Heart right ventricle (tissue), 16 donors: Measurements from ENCODE around the gene PCBP3. TPM values are rescaled to one million over a fixed set of nuclear protein-coding genes. Genes with fewer than 3 reads are reported as not detected.
A peak's percentile ranks its signal among the peaks of the same experiment; 100 is the strongest.
"Not testable (repeated sequence)": the region's sequence is repeated elsewhere in the genome, so short reads cannot be mapped to it uniquely, and the experiment has no call there.

ENCODE experiments used
- ATAC-seq, 8 donors: fragments of 200-7000 bp; cut with Tn5 transposase; one replicate each; pipeline ENCODE4 v1.9.1; 2020; ENCODE audit warnings: mild to moderate bottlenecking in 8 of 8, moderate library complexity in 8 of 8, moderate number of reproducible peaks in 1 of 8
- DNase-seq, 2 donors: peaks; one replicate each; pipeline ENCODE4 v3.0.0-alpha.2; 2020
- H3K27ac ChIP-seq, 10 donors: fragments of 200-600 bp; sonication (generic) in 2 of 10; one replicate each; pipeline versions ENCODE4 v1.5.0 to v1.8.0; 2020 to 2022; ENCODE audit warnings: mild to moderate bottlenecking in 3 of 10
- H3K27me3 ChIP-seq, 7 donors: fragments of 200-600 bp; one replicate each; pipeline ENCODE4 v1.8.0; 2021 to 2022; ENCODE audit warnings: mild to moderate bottlenecking in 2 of 7
- H3K36me3 ChIP-seq, 9 donors: fragments of 200-600 bp; sonication (generic) in 1 of 9; one replicate each; pipeline versions ENCODE4 v1.5.0 to v1.8.0; 2020 to 2022; ENCODE audit warnings: mild to moderate bottlenecking in 2 of 9
- H3K4me1 ChIP-seq, 9 donors: fragments of 200-600 bp; sonication (generic) in 1 of 9; one replicate each; pipeline versions ENCODE4 v1.5.0 to v1.8.0; 2020 to 2022; ENCODE audit warnings: mild to moderate bottlenecking in 4 of 9
- H3K4me3 ChIP-seq, 10 donors: fragments of 200-600 bp; sonication (generic) in 2 of 10; one replicate each; pipeline versions ENCODE4 v1.5.0 to v1.8.0; 2020 to 2022; ENCODE audit warnings: mild to moderate bottlenecking in 7 of 10, moderate library complexity in 2 of 10
- H3K9me3 ChIP-seq, 11 donors: fragments of 200-600 bp in 10 of 11; sonication (generic) in 2 of 11; one replicate each; pipeline versions ENCODE4 v1.5.0 to v1.8.0; 2013 to 2022; ENCODE audit warnings: mild to moderate bottlenecking in 2 of 11, control low read depth in 1 of 11, moderate library complexity in 1 of 11
- WGBS, 2 donors: extraction: QIAGEN DNeasy Blood & Tissue Kit; methylation state at CpG; one replicate each; pipeline ENCODE4 v1.1.7; 2013; ENCODE audit warnings: inconsistent platforms in 1 of 2; 5-methylcytosine and 5-hydroxymethylcytosine counted together
- intact Hi-C, 10 donors: fragments of 100-400 bp; cut with DNase I; formaldehyde crosslinking; loops; one replicate each; pipeline versions ENCODE4 v1.11.1 to v1.14.2; 2022
- polyA plus RNA-seq, 2 donors: library from polyadenylated mRNA; stranded (reverse); fragments of 200-250 nt; gene quantifications; one replicate each; pipeline ENCODE4 v1.2.3, GENCODE V29; 2013
- total RNA-seq, 10 donors: library from RNA; stranded (reverse); fragmentation: NEBNext Ultra II Directional in 3 of 10; extraction: Animal tissue kit (Norgen Biotek cat#: 25700) in 3 of 10; gene quantifications; one replicate each; pipeline versions ENCODE4 v1.2.1 to v1.2.4, GENCODE V29; 2021 to 2023
- TF ChIP-seq, protein P1 (sequence below), 9 donors: fragments of 200-600 bp; sonication (generic) in 2 of 9; IDR thresholded peaks; one replicate each; pipeline versions ENCODE4 v1.5.0 to v1.8.0; 2021 to 2022; ENCODE audit warnings: antibody characterized with exemption in 9 of 9, mild to moderate bottlenecking in 5 of 9, moderate library complexity in 1 of 9
- donor health status: Arrhythmogenic right ventricular cardiomyopathy.
- donor health status: ischemic (EF 13 %, LVEDD 7.1; RV severe dilation, severe dysfunction).
- donor health status: healthy with polysubstance abuse.
- donor health status: DM: no; HTN: yes; CAD: no.
- donor health status: DM: no; HTN: no; CAD: no.
- donor health status: ischemic (EF 25% LVEDD 6.9; RV normal size, moderate dysfunction).
- donor health status: ischemic (EF 25% LVEDD 5.7; RV mildly dilated, moderate dysfunction).
- donor health status: healthy.
- donor health status: DM: yes; HTN: yes; CAD: no.
- donor health status: Ischemic cardiomyopathy.
- donor health status: ischemic (EF 35%, LVEDD 5.7; RV mildly dilated, moderate dysfunction).
- donor health status: nonischemic (EF 11% LVEDD 7.7; RV severe dilation, severe dysfunction).
- donor health status: DM: yes; HTN: yes; CAD: no.
- donor health status: PGD.
- donor health status: ischemic (EF 29% LVEDD 5.4; RV normal size, mild dysfunction).
- donor health status: nonischemic (EF 23%, LVEDD 6.1; RV moderate dilation, normal function).

Gene PCBP3
- total and polyA plus RNA-seq, 12 donors = 0.25 to 11.3 (median 1.2) TPM

GRCh38 chr21:45975020-45975666 lies 331.6 kb downstream of the PCBP3 start:
- Histone ChIP-seq H3K4me1 (peaks cover 21 to 78% (median 63%) of the 10 kb centered on the region in 9 donors), H3K4me3 (peak overlapping the region in 9 of 10 donors; percentile 34 to 62 (median 56)), H3K9me3 (no peaks in the 10 kb centered on the region), H3K27me3 (peaks cover 0 to 54% (median 0%) of the 10 kb centered on the region in 7 donors), H3K27ac (peak overlapping the region; percentile 93 to 99 (median 97)), H3K36me3 (no peaks in the 10 kb centered on the region)
- ATAC-seq (peak in 7 of 8 donors; percentile 4 to 48 (median 23)), DNase-seq (peak; percentile 76 to 77)
- WGBS, 2 donors = 42 to 47% methylated on average over 33 of the region's 33 CpGs
- TF ChIP-seq, protein P1, sequence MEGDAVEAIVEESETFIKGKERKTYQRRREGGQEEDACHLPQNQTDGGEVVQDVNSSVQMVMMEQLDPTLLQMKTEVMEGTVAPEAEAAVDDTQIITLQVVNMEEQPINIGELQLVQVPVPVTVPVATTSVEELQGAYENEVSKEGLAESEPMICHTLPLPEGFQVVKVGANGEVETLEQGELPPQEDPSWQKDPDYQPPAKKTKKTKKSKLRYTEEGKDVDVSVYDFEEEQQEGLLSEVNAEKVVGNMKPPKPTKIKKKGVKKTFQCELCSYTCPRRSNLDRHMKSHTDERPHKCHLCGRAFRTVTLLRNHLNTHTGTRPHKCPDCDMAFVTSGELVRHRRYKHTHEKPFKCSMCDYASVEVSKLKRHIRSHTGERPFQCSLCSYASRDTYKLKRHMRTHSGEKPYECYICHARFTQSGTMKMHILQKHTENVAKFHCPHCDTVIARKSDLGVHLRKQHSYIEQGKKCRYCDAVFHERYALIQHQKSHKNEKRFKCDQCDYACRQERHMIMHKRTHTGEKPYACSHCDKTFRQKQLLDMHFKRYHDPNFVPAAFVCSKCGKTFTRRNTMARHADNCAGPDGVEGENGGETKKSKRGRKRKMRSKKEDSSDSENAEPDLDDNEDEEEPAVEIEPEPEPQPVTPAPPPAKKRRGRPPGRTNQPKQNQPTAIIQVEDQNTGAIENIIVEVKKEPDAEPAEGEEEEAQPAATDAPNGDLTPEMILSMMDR (IDR thresholded peaks at IDR 0.05) = no peak
- intact Hi-C loops = loop anchor here in 3 of 10 donors (10.0 kb wide), 3 partner anchors 120 to 480 kb away; partner anchors contain the start of genes COL6A2 (in 1 of the 3) and DIP2A (in 1 of the 3)

DNA sequence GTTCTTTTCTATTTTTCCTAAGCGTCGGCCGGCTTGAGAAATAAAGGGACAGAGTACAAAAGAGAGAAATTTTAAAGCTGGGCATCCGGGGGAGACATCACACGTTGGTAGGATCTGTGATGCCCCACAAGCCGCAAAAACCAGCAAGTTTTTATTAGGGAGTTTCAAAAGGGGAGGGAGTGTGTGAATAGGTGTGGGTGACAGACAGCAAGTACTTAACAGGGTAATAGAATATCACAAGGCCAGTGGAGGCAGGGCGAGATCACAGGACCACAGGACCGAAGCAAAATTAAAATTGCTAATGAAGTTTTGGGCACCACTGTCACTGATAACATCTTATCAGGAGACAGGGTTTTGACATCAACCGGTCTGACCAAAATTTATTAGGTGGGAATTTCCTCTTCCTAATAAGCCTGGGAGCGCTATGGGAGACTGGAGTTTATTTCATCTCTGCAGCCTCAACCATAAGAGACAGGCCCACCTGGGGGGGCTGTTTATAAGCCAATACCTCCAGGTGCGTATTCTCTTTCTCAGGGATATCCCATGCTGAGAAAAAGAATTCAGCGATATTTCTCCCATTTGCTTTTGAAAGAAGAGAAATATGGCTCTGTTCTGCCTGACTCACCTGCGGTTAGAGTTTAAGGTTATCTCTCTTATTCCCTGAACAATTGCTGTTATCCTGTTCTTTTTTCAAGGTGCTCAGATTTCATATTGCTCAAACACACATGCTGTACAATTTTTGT lies 332.3 kb downstream of the PCBP3 start:
- H3K9me3 ChIP-seq, H3K36me3 ChIP-seq, DNase-seq, ATAC-seq, H3K4me3 ChIP-seq: not testable (repeated sequence)
- 67 to 80% methylated on average over 9 to 13 of the region's 13 CpGs for WGBS, 2 donors
- H3K27me3 ChIP-seq = peaks cover 0 to 54% (median 0%) of the 10 kb centered on the region in 7 donors
- peaks cover 17 to 72% (median 56%) of the 10 kb centered on the region in 9 donors for H3K4me1 ChIP-seq
- H3K27ac ChIP-seq = peak overlapping the region in 9 of 10 donors; percentile 93 to 99 (median 97)
- intact Hi-C loops = loop anchor here in 3 of 10 donors (10.0 kb wide), 3 partner anchors 119 to 479 kb away; partner anchors contain the start of genes COL6A2 (in 1 of the 3) and DIP2A (in 1 of the 3)

DNA sequence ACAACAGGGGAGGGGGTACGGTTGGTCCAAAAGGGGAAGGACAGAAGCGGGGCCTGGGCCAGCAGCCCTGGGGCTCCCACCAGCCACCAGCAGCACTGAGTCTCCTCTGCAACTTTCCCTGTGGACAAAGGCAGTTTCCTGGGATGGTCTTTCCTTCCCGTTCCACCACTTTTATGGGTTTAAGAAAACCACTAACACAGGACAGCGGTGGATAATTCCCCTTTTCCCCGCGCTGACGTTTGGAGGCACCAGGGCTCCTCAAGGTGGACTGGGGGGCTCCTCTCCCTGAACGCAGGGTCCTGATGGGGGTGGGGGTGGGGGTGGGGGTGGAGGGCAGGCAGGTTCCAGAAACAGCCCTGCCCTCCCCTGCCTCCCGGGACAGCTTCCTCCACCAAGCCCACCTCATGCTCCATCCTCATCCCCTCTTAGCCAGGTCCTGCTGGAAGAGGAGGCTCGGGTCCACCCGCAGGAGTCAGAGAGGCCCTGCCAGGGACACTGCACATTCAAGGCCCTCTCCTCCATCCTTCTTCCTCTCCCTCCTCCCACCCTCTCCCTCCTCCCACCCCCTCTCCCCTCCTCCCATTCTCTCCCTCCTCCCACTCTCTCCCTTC lies 333.3 kb downstream of the PCBP3 start:
- DNase-seq = peak in 1 of 2 donors; percentile 11
- no peak for ATAC-seq
- TF ChIP-seq, protein P1 (IDR thresholded peaks at IDR 0.05) = no peak
- Histone ChIP-seq H3K27ac (peak overlapping the region in 9 of 10 donors; percentile 11 to 99 (median 56)), H3K4me3 (no peak overlapping the region), H3K9me3 (no peaks in the 10 kb centered on the region), H3K27me3 (peaks cover 0 to 52% (median 0%) of the 10 kb centered on the region in 7 donors), H3K4me1 (peaks cover 13 to 67% (median 49%) of the 10 kb centered on the region in 9 donors), H3K36me3 (no peaks in the 10 kb centered on the region)
- intact Hi-C loops = loop anchor here in 3 of 10 donors (10.0 kb wide), 3 partner anchors 118 to 478 kb away; partner anchors contain the start of genes COL6A2 (in 1 of the 3) and DIP2A (in 1 of the 3)
- 60 to 68% methylated on average over 9 to 11 of the region's 11 CpGs for WGBS, 2 donors

GRCh38 chr21:45977396-45977795 lies 333.9 kb downstream of the PCBP3 start:
- H3K9me3 ChIP-seq = no peaks in the 10 kb centered on the region
- peaks cover 0 to 52% (median 0%) of the 10 kb centered on the region in 7 donors for H3K27me3 ChIP-seq
- peaks cover 9 to 62% (median 46%) of the 10 kb centered on the region in 9 donors for H3K4me1 ChIP-seq
- peak overlapping the region in 1 of 10 donors; percentile 5 for H3K4me3 ChIP-seq
- ATAC-seq = no peak
- no peaks in the 10 kb centered on the region for H3K36me3 ChIP-seq
- intact Hi-C loops = loop anchor here in 3 of 10 donors (10.0 kb wide), 3 partner anchors 117 to 477 kb away; partner anchors contain the start of genes COL6A2 (in 1 of the 3) and DIP2A (in 1 of the 3)
- TF ChIP-seq, protein P1 (IDR thresholded peaks at IDR 0.05) = no peak
- H3K27ac ChIP-seq = peak overlapping the region in 9 of 10 donors; percentile 39 to 99 (median 56)
- 35 to 45% methylated on average over 5 of the region's 5 CpGs for WGBS, 2 donors
- peak; percentile 53 to 55 for DNase-seq
